Stimulated activated effector memory CD8-positive, alpha-beta T cell treated with anti-CD3 and anti-CD28 coated beads, Interleukin-12 subunit alpha, Interleukin-12 subunit beta, amount 100 ng/mL, for 72 hours (primary cell): ENCODE data around the gene ADIPOR2.
"Not testable (repeated sequence)": the region's sequence is repeated elsewhere in the genome, so short reads cannot be mapped to it uniquely, and the experiment has no call there.

Experiments
- ATAC-seq: fragments of 150-1000 bp; cut with Tn5 transposase; 2 replicates; pipeline ENCODE4 v1.10.0; 2021
- DNase-seq, 2 donors: peaks; one replicate each; pipeline ENCODE4 v3.0.0; 2021 to 2022; ENCODE audit warnings: low spot score in 2 of 2
- H3K27ac Mint-ChIP-seq: one replicate; pipeline ENCODE4 v1.8.0; 2022; ENCODE audit warnings: mild to moderate bottlenecking, mixed read lengths
- H3K36me3 Mint-ChIP-seq: one replicate; pipeline ENCODE4 v1.8.0; 2022; ENCODE audit warnings: mild to moderate bottlenecking, mixed read lengths
- H3K4me1 Mint-ChIP-seq: one replicate; pipeline ENCODE4 v1.8.0; 2022; ENCODE audit warnings: mixed read lengths
- H3K4me3 Mint-ChIP-seq: one replicate; pipeline ENCODE4 v1.8.0; 2022; ENCODE audit warnings: mild to moderate bottlenecking, mixed read lengths
- H3K9me3 Mint-ChIP-seq: one replicate; pipeline ENCODE4 v1.8.0; 2022; ENCODE audit warnings: mixed read lengths

The ADIPOR2 gene

GRCh38 chr12:1811281-1811947 lies 120.5 kb downstream of the ADIPOR2 start:
- peak overlapping the region; percentile 89 for H3K27ac Mint-ChIP-seq
- DNase-seq (no peak), ATAC-seq (peak; percentile 58)
- peak overlapping the region; percentile 76 for H3K4me3 Mint-ChIP-seq
- no peaks in the 10 kb centered on the region for H3K9me3 Mint-ChIP-seq
- H3K36me3 Mint-ChIP-seq = peaks cover 5% of the 10 kb centered on the region
- H3K4me1 Mint-ChIP-seq = peaks cover 34% of the 10 kb centered on the region

- H3K4me3 Mint-ChIP-seq = peak overlapping the region; percentile 76
- H3K36me3 Mint-ChIP-seq = peaks cover 5% of the 10 kb centered on the region
- DNase-seq = no peak
- H3K27ac Mint-ChIP-seq = peak overlapping the region; percentile 89
- no peaks in the 10 kb centered on the region for H3K9me3 Mint-ChIP-seq
- peaks cover 34% of the 10 kb centered on the region for H3K4me1 Mint-ChIP-seq
- ATAC-seq = no peak
Observed at GRCh38 chr12:1811948-1812291, 121.0 kb downstream of the ADIPOR2 start.

GRCh38 chr12:1812650-1813302 lies 121.9 kb downstream of the ADIPOR2 start:
- H3K27ac Mint-ChIP-seq = peak overlapping the region; percentile 89
- H3K4me3 Mint-ChIP-seq = peak overlapping the region; percentile 76
- DNase-seq (no peak), ATAC-seq (peak; percentile 60)
- H3K36me3 Mint-ChIP-seq = peaks cover 5% of the 10 kb centered on the region
- peaks cover 34% of the 10 kb centered on the region for H3K4me1 Mint-ChIP-seq
- H3K9me3 Mint-ChIP-seq = no peaks in the 10 kb centered on the region

GRCh38 chr12:1814266-1814665 lies 123.4 kb downstream of the ADIPOR2 start:
- Mint-ChIP-seq H3K36me3 (peaks cover 5% of the 10 kb centered on the region), H3K9me3 (no peaks in the 10 kb centered on the region), H3K4me1 (peaks cover 29% of the 10 kb centered on the region), H3K27ac (no peak overlapping the region), H3K4me3 (no peak overlapping the region)
- ATAC-seq (no peak), DNase-seq (no peak)

GRCh38 chr12:1815108-1815507 lies 124.2 kb downstream of the ADIPOR2 start:
- Mint-ChIP-seq H3K36me3 (peaks cover 5% of the 10 kb centered on the region), H3K4me1 (peaks cover 30% of the 10 kb centered on the region), H3K9me3 (no peaks in the 10 kb centered on the region), H3K4me3 (no peak overlapping the region), H3K27ac (peak overlapping the region; percentile 4)
- DNase-seq (no peak), ATAC-seq (no peak)

GRCh38 chr12:1815814-1816729 lies 125.2 kb downstream of the ADIPOR2 start:
- Mint-ChIP-seq H3K4me3 (no peak overlapping the region), H3K9me3 (no peaks in the 10 kb centered on the region), H3K4me1 (peaks cover 30% of the 10 kb centered on the region), H3K27ac (peak overlapping the region; percentile 4), H3K36me3 (no peaks in the 10 kb centered on the region)
- ATAC-seq = no peak
- DNase-seq = no peak

- peaks cover 24% of the 10 kb centered on the region for H3K4me1 Mint-ChIP-seq
- H3K36me3 Mint-ChIP-seq = no peaks in the 10 kb centered on the region
- H3K27ac Mint-ChIP-seq = no peak overlapping the region
- H3K4me3 Mint-ChIP-seq = no peak overlapping the region
- H3K9me3 Mint-ChIP-seq = no peaks in the 10 kb centered on the region
- DNase-seq (no peak), ATAC-seq (no peak)
Observed at GRCh38 chr12:1816730-1817348, 126.0 kb downstream of the ADIPOR2 start.

- DNase-seq, ATAC-seq, H3K36me3 Mint-ChIP-seq, H3K4me3 Mint-ChIP-seq, H3K27ac Mint-ChIP-seq, H3K9me3 Mint-ChIP-seq: not testable (repeated sequence)
- H3K4me1 Mint-ChIP-seq = peaks cover 24% of the 10 kb centered on the region
Observed at GRCh38 chr12:1817928-1818327, 127.1 kb downstream of the ADIPOR2 start.

- Mint-ChIP-seq H3K36me3 (no peaks in the 10 kb centered on the region), H3K27ac (peak overlapping the region; percentile 43), H3K9me3 (no peaks in the 10 kb centered on the region), H3K4me1 (peaks cover 24% of the 10 kb centered on the region), H3K4me3 (no peak overlapping the region)
- no peak for ATAC-seq
- DNase-seq = no peak
Observed at GRCh38 chr12:1819050-1819449, 128.2 kb downstream of the ADIPOR2 start.

GRCh38 chr12:1819571-1819970 lies 128.7 kb downstream of the ADIPOR2 start:
- ATAC-seq (no peak), DNase-seq (no peak)
- Mint-ChIP-seq H3K4me3 (no peak overlapping the region), H3K9me3 (no peaks in the 10 kb centered on the region), H3K4me1 (peaks cover 24% of the 10 kb centered on the region), H3K36me3 (no peaks in the 10 kb centered on the region), H3K27ac (no peak overlapping the region)

- Mint-ChIP-seq H3K27ac (no peak within 1 kb of the TSS), H3K4me3 (peak within 1 kb of the TSS; percentile 21), H3K36me3 (no peaks in the 10 kb centered on the region), H3K9me3 (no peaks in the 10 kb centered on the region), H3K4me1 (peaks cover 24% of the 10 kb centered on the region)
- ATAC-seq (peak; percentile 47), DNase-seq (no peak)
Observed at GRCh38 chr12:1820191-1820895, 129.5 kb downstream of the ADIPOR2 start, which contains the start of gene LRTM2. LRTM2 (plus strand) TSS chr12:1820565; CDS start chr12:1828149, 7,584 bp downstream.

GRCh38 chr12:1820896-1821291 lies 130.0 kb downstream of the ADIPOR2 start:
- Mint-ChIP-seq H3K4me3 (peak overlapping the region; percentile 21), H3K36me3 (no peaks in the 10 kb centered on the region), H3K9me3 (no peaks in the 10 kb centered on the region), H3K27ac (no peak overlapping the region), H3K4me1 (peaks cover 24% of the 10 kb centered on the region)
- DNase-seq (no peak), ATAC-seq (no peak)

GRCh38 chr12:1821805-1822204 lies 130.9 kb downstream of the ADIPOR2 start:
- Mint-ChIP-seq H3K36me3 (no peaks in the 10 kb centered on the region), H3K4me1 (peaks cover 24% of the 10 kb centered on the region), H3K4me3 (no peak overlapping the region)

GRCh38 chr12:1822699-1823098 lies 131.8 kb downstream of the ADIPOR2 start:
- Mint-ChIP-seq H3K27ac (no peak overlapping the region), H3K36me3 (no peaks in the 10 kb centered on the region), H3K4me3 (no peak overlapping the region), H3K4me1 (peaks cover 24% of the 10 kb centered on the region), H3K9me3 (no peaks in the 10 kb centered on the region)
- DNase-seq = no peak
- ATAC-seq = no peak

More at GRCh38 chr12:1821805-1822204, 130.9 kb downstream of the ADIPOR2 start:
- no peak for DNase-seq
- no peaks in the 10 kb centered on the region for H3K9me3 Mint-ChIP-seq
- no peak overlapping the region for H3K27ac Mint-ChIP-seq
- no peak for ATAC-seq
